ENCODE measurements around the gene NDRG4.

DNA sequence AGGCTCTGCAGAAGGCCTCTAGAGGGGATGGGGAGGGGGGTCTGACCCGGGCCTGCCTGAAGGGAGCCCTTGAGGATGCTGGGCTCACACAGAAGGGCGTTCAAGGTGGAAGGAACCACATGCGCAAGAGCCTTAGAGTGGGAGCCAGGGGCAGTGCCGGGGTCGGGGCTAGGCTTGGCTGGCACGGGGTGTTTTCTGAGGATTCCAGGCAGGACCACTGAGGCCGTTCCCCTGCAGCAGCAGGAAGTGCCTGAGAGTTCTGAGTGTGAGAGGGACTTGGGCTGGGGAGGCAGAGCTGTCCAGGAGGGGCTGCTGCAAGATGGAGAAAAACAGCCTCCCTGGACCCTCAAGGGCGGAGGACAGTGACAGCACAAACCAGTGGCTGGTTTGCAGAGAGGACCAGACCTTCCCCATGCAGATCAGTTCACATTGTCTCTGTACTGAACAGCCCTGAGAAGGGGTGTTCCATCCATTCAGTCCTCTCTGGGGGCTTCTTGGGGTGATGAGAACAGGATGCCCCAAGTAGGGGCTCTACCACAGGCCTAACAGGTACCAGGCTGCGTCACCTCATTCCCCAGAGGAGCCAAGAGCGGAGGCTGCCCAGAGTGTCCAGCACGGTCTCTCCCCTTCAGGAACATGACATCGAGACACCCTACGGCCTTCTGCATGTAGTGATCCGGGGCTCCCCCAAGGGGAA is 3.4 kb downstream of the NDRG4 start:
- TF ChIP-seq POLR2A (IDR thresholded peaks at IDR 0.05) (no peak), POLR2AphosphoS5 (IDR thresholded peaks at IDR 0.05; ENCODE audit: insufficient read depth in 1 of 2, low read depth in 1 of 2) (no peak)
- TF ChIP-seq, protein P1, sequence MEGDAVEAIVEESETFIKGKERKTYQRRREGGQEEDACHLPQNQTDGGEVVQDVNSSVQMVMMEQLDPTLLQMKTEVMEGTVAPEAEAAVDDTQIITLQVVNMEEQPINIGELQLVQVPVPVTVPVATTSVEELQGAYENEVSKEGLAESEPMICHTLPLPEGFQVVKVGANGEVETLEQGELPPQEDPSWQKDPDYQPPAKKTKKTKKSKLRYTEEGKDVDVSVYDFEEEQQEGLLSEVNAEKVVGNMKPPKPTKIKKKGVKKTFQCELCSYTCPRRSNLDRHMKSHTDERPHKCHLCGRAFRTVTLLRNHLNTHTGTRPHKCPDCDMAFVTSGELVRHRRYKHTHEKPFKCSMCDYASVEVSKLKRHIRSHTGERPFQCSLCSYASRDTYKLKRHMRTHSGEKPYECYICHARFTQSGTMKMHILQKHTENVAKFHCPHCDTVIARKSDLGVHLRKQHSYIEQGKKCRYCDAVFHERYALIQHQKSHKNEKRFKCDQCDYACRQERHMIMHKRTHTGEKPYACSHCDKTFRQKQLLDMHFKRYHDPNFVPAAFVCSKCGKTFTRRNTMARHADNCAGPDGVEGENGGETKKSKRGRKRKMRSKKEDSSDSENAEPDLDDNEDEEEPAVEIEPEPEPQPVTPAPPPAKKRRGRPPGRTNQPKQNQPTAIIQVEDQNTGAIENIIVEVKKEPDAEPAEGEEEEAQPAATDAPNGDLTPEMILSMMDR (IDR thresholded peaks at IDR 0.05), result no peak

Measured in vagina (tissue), 2 donors.